ENCODE measurements around the gene ETV6.

The ETV6 gene

GRCh38 chr12:11746024-11746771 is 96.7 kb downstream of the ETV6 start:
- no peak for DNase-seq

GRCh38 chr12:11746940-11747716 is 97.7 kb downstream of the ETV6 start:
- no peak for DNase-seq

GRCh38 chr12:11747969-11748368 is 98.5 kb downstream of the ETV6 start:
- no peak for DNase-seq

GRCh38 chr12:11748903-11749302 is 99.4 kb downstream of the ETV6 start:
- no peak for DNase-seq

GRCh38 chr12:11749943-11750690 is 100.6 kb downstream of the ETV6 start:
- DNase-seq, result no peak

- DNase-seq, result no peak
Measured at GRCh38 chr12:11752403-11753149, 103.1 kb downstream of the ETV6 start.

- DNase-seq, result peak; percentile 68
Measured at GRCh38 chr12:11753150-11753499, 103.7 kb downstream of the ETV6 start.

GRCh38 chr12:11753826-11754225 is 104.4 kb downstream of the ETV6 start:
- DNase-seq, result no peak

- no peak for DNase-seq
Measured at GRCh38 chr12:11754256-11754655, 104.8 kb downstream of the ETV6 start.

GRCh38 chr12:11755302-11755930 is 105.9 kb downstream of the ETV6 start:
- DNase-seq, result no peak

- DNase-seq, result no peak
Measured at GRCh38 chr12:11756022-11756421, 106.5 kb downstream of the ETV6 start.

- DNase-seq, result no peak
Measured at GRCh38 chr12:11756523-11756922, 107.0 kb downstream of the ETV6 start.

- no peak for DNase-seq
Measured at GRCh38 chr12:11757095-11757494, 107.6 kb downstream of the ETV6 start.

- DNase-seq, result no peak
Measured at GRCh38 chr12:11757531-11757930, 108.1 kb downstream of the ETV6 start.

- DNase-seq, result no peak
Measured at GRCh38 chr12:11758087-11758486, 108.6 kb downstream of the ETV6 start.

- DNase-seq, result no peak
Measured at GRCh38 chr12:11758510-11759493, 109.3 kb downstream of the ETV6 start.

- DNase-seq, result no peak
Measured at GRCh38 chr12:11759494-11759878, 110.0 kb downstream of the ETV6 start.

GRCh38 chr12:11759899-11760298 is 110.4 kb downstream of the ETV6 start:
- DNase-seq, result no peak

- DNase-seq, result no peak
Measured at GRCh38 chr12:11761869-11762567, 112.5 kb downstream of the ETV6 start.

- DNase-seq, result no peak
Measured at GRCh38 chr12:11762723-11763326, 113.4 kb downstream of the ETV6 start.
